Choroid plexus epithelial cell (primary cell): ENCODE results near the gene PACS1.

Experiments used
- DNase-seq: peaks from one replicate; pipeline ENCODE4 v3.0.0-alpha.2; 2010; ENCODE audit warnings: low read depth
- H3K4me3 ChIP-seq: 2 replicates; pipeline ENCODE4 v1.5.1; 2011; ENCODE audit warnings: low read depth, mild to moderate bottlenecking, control low read depth, low read length, moderate library complexity
- CTCF ChIP-seq: conservative IDR thresholded peaks from 2 replicates; pipeline ENCODE4 v1.5.1; 2011; ENCODE audit warnings: low read depth, mild to moderate bottlenecking, control low read depth, inconsistent platforms, low read length, moderate library complexity

Gene PACS1

GRCh38 chr11:66230156-66230555 is 160.1 kb downstream of the PACS1 start:
- no peak for TF ChIP-seq CTCF
- DNase-seq = no peak
- no peak overlapping the region for H3K4me3 ChIP-seq

- H3K4me3 ChIP-seq = no peak overlapping the region
- TF ChIP-seq CTCF = no peak
- DNase-seq = no peak
Observed at GRCh38 chr11:66230978-66231377, 160.9 kb downstream of the PACS1 start.

- H3K4me3 ChIP-seq = no peak overlapping the region
- no peak for TF ChIP-seq CTCF
- DNase-seq = no peak
Observed at GRCh38 chr11:66231561-66231960, 161.5 kb downstream of the PACS1 start.

- H3K4me3 ChIP-seq = no peak overlapping the region
- no peak for TF ChIP-seq CTCF
Observed at GRCh38 chr11:66232769-66233168, 162.7 kb downstream of the PACS1 start.

GRCh38 chr11:66233301-66233700 is 163.2 kb downstream of the PACS1 start:
- H3K4me3 ChIP-seq = no peak overlapping the region
- DNase-seq = no peak
- TF ChIP-seq CTCF = no peak

More at GRCh38 chr11:66232769-66233168, 162.7 kb downstream of the PACS1 start:
- no peak for DNase-seq

GRCh38 chr11:66235141-66235540 is 165.1 kb downstream of the PACS1 start:
- TF ChIP-seq CTCF = no peak
- no peak overlapping the region for H3K4me3 ChIP-seq
- DNase-seq = no peak

GRCh38 chr11:66237867-66238266 is 167.8 kb downstream of the PACS1 start:
- no peak for DNase-seq
- no peak overlapping the region for H3K4me3 ChIP-seq
- TF ChIP-seq CTCF = no peak
